HL-60 (cell line): ENCODE measurements around the gene MKRN1.

Source experiments
- DNase-seq, 2 experiments: peaks; one replicate each; pipeline ENCODE4 v3.0.0-alpha.2; 2010 to 2020; ENCODE audit warnings: low read depth in 1 of 2, low spot score in 1 of 2
- H3K27ac ChIP-seq: fragments of 250-450 bp; sonication (Bioruptor Pico); replicated peaks from 2 replicates; pipeline ENCODE4 v1.5.1; 2020; ENCODE audit warnings: mild to moderate bottlenecking, moderate library complexity
- H3K27me3 ChIP-seq: fragments of 250-450 bp; sonication (Bioruptor Pico); 2 replicates; pipeline ENCODE4 v1.5.1; 2021; ENCODE audit warnings: mild to moderate bottlenecking, moderate library complexity; ENCODE audit not compliant: insufficient read depth, poor library complexity, severe bottlenecking
- H3K4me3 ChIP-seq: replicated peaks from 2 replicates; pipeline ENCODE4 v1.5.1; 2011; ENCODE audit warnings: mild to moderate bottlenecking, control low read depth, low read length; ENCODE audit not compliant: insufficient read depth
- GABPA ChIP-seq: IDR thresholded peaks from 2 replicates; pipeline ENCODE4 v1.6.1; 2012; ENCODE audit warnings: low read depth
- POLR2AphosphoS5 ChIP-seq: IDR thresholded peaks from 2 replicates; pipeline ENCODE4 v1.6.1; 2012; ENCODE audit warnings: low read depth
- SPI1 ChIP-seq: IDR thresholded peaks from 2 replicates; pipeline ENCODE4 v1.6.1; 2012; ENCODE audit warnings: low read depth, mild to moderate bottlenecking, borderline replicate concordance
- TF ChIP-seq, protein P1 (sequence below): IDR thresholded peaks from one replicate; pipeline ENCODE4 v1.5.1; 2011; ENCODE audit warnings: low read length, control low read depth, inconsistent platforms; ENCODE audit not compliant: insufficient read depth
- TF ChIP-seq, protein P2 (sequence below): IDR thresholded peaks from 2 replicates; pipeline ENCODE4 v1.6.1; 2012; ENCODE audit warnings: low read depth; ENCODE audit not compliant: insufficient replicate concordance

Gene MKRN1

DNA sequence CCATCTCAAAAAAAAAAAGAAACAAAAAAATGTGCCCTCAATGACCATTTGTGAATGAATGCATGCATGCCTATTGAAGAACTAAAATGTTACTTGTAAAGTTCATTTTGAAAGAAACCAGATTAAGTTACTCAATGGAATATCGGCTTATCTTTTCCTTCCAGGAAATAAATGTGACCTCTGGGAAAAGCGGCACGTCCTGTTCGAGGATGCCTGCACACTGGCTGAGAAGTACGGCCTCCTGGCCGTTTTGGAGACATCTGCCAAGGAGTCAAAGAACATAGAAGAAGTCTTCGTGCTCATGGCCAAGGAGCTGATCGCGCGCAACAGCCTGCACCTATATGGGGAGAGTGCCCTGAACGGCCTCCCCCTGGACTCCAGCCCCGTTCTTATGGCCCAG, 53.6 kb downstream of the MKRN1 start:
- no peak for DNase-seq
- TF ChIP-seq GABPA, result no peak
- no peak for TF ChIP-seq POLR2AphosphoS5
- TF ChIP-seq, protein P1, sequence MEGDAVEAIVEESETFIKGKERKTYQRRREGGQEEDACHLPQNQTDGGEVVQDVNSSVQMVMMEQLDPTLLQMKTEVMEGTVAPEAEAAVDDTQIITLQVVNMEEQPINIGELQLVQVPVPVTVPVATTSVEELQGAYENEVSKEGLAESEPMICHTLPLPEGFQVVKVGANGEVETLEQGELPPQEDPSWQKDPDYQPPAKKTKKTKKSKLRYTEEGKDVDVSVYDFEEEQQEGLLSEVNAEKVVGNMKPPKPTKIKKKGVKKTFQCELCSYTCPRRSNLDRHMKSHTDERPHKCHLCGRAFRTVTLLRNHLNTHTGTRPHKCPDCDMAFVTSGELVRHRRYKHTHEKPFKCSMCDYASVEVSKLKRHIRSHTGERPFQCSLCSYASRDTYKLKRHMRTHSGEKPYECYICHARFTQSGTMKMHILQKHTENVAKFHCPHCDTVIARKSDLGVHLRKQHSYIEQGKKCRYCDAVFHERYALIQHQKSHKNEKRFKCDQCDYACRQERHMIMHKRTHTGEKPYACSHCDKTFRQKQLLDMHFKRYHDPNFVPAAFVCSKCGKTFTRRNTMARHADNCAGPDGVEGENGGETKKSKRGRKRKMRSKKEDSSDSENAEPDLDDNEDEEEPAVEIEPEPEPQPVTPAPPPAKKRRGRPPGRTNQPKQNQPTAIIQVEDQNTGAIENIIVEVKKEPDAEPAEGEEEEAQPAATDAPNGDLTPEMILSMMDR, result no peak
- TF ChIP-seq, protein P2, sequence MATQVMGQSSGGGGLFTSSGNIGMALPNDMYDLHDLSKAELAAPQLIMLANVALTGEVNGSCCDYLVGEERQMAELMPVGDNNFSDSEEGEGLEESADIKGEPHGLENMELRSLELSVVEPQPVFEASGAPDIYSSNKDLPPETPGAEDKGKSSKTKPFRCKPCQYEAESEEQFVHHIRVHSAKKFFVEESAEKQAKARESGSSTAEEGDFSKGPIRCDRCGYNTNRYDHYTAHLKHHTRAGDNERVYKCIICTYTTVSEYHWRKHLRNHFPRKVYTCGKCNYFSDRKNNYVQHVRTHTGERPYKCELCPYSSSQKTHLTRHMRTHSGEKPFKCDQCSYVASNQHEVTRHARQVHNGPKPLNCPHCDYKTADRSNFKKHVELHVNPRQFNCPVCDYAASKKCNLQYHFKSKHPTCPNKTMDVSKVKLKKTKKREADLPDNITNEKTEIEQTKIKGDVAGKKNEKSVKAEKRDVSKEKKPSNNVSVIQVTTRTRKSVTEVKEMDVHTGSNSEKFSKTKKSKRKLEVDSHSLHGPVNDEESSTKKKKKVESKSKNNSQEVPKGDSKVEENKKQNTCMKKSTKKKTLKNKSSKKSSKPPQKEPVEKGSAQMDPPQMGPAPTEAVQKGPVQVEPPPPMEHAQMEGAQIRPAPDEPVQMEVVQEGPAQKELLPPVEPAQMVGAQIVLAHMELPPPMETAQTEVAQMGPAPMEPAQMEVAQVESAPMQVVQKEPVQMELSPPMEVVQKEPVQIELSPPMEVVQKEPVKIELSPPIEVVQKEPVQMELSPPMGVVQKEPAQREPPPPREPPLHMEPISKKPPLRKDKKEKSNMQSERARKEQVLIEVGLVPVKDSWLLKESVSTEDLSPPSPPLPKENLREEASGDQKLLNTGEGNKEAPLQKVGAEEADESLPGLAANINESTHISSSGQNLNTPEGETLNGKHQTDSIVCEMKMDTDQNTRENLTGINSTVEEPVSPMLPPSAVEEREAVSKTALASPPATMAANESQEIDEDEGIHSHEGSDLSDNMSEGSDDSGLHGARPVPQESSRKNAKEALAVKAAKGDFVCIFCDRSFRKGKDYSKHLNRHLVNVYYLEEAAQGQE, result no peak
- no peak for TF ChIP-seq SPI1
- no peaks in the 10 kb centered on the region for H3K27me3 ChIP-seq
- no peak overlapping the region for H3K4me3 ChIP-seq
- H3K27ac ChIP-seq, result no peak overlapping the region

DNA sequence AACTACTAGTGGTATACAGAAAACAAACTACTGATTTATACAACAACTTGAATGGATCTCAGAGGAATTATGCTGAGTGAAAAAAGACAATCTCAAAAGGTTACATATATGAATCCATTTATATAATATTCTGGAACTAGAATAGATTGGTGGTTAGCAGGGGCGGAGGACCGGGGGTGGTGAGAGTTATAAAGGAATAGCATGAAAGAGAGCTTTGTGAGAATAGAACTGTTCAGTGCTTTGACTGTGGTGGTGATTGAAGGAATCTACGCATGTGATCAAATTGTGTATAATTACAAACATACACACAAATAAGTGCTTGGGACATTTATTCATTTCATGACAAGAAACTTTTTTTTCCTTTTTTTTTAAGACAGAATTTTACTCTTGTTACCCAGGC, 55.8 kb downstream of the MKRN1 start:
- no peak overlapping the region for H3K27ac ChIP-seq
- peaks cover 4% of the 10 kb centered on the region for H3K27me3 ChIP-seq
- no peak overlapping the region for H3K4me3 ChIP-seq
- TF ChIP-seq SPI1, result no peak
- TF ChIP-seq POLR2AphosphoS5, result no peak
- TF ChIP-seq, protein P2, result no peak
- TF ChIP-seq GABPA, result no peak
- TF ChIP-seq, protein P1, result no peak
- DNase-seq, result no peak

DNA sequence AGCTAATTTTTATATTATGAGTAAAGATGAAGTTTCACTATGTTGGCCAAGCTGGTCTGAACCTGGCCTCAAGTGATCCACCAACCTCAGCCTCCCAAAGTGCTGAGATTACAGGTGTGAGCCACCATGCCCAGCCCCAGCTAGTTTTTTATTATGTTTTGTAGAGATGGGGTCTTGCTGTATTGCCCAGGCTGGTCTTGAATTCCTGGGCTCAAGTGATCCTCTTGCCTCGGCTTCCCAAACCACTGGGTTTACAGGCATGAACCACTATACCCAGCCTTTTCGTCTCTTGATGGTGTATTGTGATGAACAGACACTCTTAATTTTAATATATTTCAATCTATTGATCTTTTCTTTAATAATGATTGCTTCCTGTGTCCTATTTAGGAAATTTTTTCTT, 57.8 kb downstream of the MKRN1 start:
- TF ChIP-seq SPI1 (no peak), POLR2AphosphoS5 (no peak), GABPA (no peak)
- TF ChIP-seq, protein P2, result no peak
- TF ChIP-seq, protein P1, result no peak
- Histone ChIP-seq H3K27me3 (peaks cover 4% of the 10 kb centered on the region), H3K27ac (no peak overlapping the region), H3K4me3 (no peak overlapping the region)
- no peak for DNase-seq
